CD4-positive, alpha-beta T cell (primary cell): ENCODE measurements around the gene TPBGL. TPM values are rescaled to one million over a fixed set of nuclear protein-coding genes. Genes with fewer than 3 reads are reported as not detected.

Experiments used
- ATAC-seq: fragments of 200-7000 bp; cut with Tn5 transposase; one replicate; pipeline ENCODE4 v1.10.0; 2022; ENCODE audit warnings: mild to moderate bottlenecking; ENCODE audit not compliant: poor library complexity
- CTCF ChIA-PET: fragments of 350-600 bp; sonication (Branson Sonifier 250); formaldehyde crosslinking; loops from one replicate; lab custom pipeline; 2021; ENCODE audit warnings: antibody characterized with exemption, inconsistent platforms; lab: Charles Lee
- POLR2A ChIA-PET: fragments of 350-600 bp; sonication (Branson Sonifier 250); formaldehyde crosslinking; loops from one replicate; lab custom pipeline; 2021; ENCODE audit warnings: antibody characterized with exemption, inconsistent platforms; lab: Charles Lee
- DNase-seq, 14 experiments: peaks; one replicate each; pipeline ENCODE4 v3.0.0-alpha.2; 2013 to 2020; ENCODE audit warnings: mixed read lengths in 2 of 14
- H3K27ac ChIP-seq, 2 donors: one replicate each; pipeline versions ENCODE4 v1.5.1 to v1.7.0; 2013; ENCODE audit warnings: low read length in 2 of 2, low read depth in 1 of 2, mild to moderate bottlenecking in 1 of 2
- H3K27me3 ChIP-seq, 2 experiments: 1 replicate in 1 of 2; 2 replicates in 1 of 2; pipeline versions ENCODE4 v1.6.1 to v1.7.0; 2013; ENCODE audit warnings: low read length in 2 of 2, control low read depth in 1 of 2, mild to moderate bottlenecking in 1 of 2, moderate library complexity in 1 of 2; ENCODE audit not compliant: insufficient read depth in 2 of 2, control insufficient read depth in 1 of 2
- H3K36me3 ChIP-seq: one replicate; pipeline ENCODE4 v1.6.1; 2013; ENCODE audit warnings: low read length, control low read depth; ENCODE audit not compliant: insufficient read depth
- H3K4me1 ChIP-seq: one replicate; pipeline ENCODE4 v1.6.1; 2013; ENCODE audit warnings: low read length, control low read depth; ENCODE audit not compliant: insufficient read depth
- H3K4me3 ChIP-seq: one replicate; pipeline ENCODE4 v1.5.1; 2013; ENCODE audit warnings: mild to moderate bottlenecking, low read length, moderate library complexity
- H3K9me3 ChIP-seq, 2 experiments: 1 replicate in 1 of 2; 2 replicates in 1 of 2; pipeline versions ENCODE4 v1.6.1 to v1.7.0; 2013; ENCODE audit warnings: low read length in 2 of 2, mild to moderate bottlenecking in 2 of 2, control low read depth in 1 of 2, moderate library complexity in 1 of 2; ENCODE audit not compliant: control insufficient read depth in 1 of 2, insufficient read depth in 1 of 2
- H3K27ac Mint-ChIP-seq: one replicate; pipeline ENCODE4 v1.8.0; 2020; ENCODE audit warnings: mixed read lengths
- H3K27me3 Mint-ChIP-seq: one replicate; pipeline ENCODE4 v1.8.0; 2021; ENCODE audit warnings: mixed read lengths
- H3K36me3 Mint-ChIP-seq: one replicate; pipeline ENCODE4 v1.8.0; 2021; ENCODE audit warnings: low read depth, mixed read lengths
- H3K4me1 Mint-ChIP-seq: one replicate; pipeline ENCODE4 v1.8.0; 2021; ENCODE audit warnings: low read depth, mixed read lengths
- H3K4me3 Mint-ChIP-seq: one replicate; pipeline ENCODE4 v1.8.0; 2020; ENCODE audit warnings: mild to moderate bottlenecking, mixed read lengths
- H3K9me3 Mint-ChIP-seq: one replicate; pipeline ENCODE4 v1.8.0; 2020; ENCODE audit warnings: mixed read lengths
- intact Hi-C, 2 experiments: fragments of 100-400 bp; cut with DNase I in 1 of 2; cut with micrococcal nuclease in 1 of 2; formaldehyde crosslinking; loops; one replicate each; pipeline versions ENCODE4 v1.15.1 to v1.9.0; 2023 to 2025; cut with DNase I, micrococcal nuclease
- polyA plus RNA-seq, 2 donors: library from polyadenylated mRNA; unstranded; fragments of 120-200 nt; gene quantifications; one replicate each; pipeline ENCODE4 v1.2.1, GENCODE V29; 2013
- total RNA-seq, 174 experiments: library from RNA in 2 of 174; stranded (reverse) in 2 of 174; gene quantifications; one replicate each; pipeline ENCODE4 v1.2.3 and lab custom pipeline; 2021 to 2026
- TF ChIP-seq, protein P1 (sequence below): fragments of 200-600 bp; IDR thresholded peaks from one replicate; pipeline ENCODE4 v1.8.0; 2022; ENCODE audit warnings: antibody characterized with exemption, mild to moderate bottlenecking

TPBGL gene, protein sequence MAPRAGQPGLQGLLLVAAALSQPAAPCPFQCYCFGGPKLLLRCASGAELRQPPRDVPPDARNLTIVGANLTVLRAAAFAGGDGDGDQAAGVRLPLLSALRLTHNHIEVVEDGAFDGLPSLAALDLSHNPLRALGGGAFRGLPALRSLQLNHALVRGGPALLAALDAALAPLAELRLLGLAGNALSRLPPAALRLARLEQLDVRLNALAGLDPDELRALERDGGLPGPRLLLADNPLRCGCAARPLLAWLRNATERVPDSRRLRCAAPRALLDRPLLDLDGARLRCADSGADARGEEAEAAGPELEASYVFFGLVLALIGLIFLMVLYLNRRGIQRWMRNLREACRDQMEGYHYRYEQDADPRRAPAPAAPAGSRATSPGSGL
- total RNA-seq = under 1 TPM; 0.78 to 0.80 TPM
- 0.10 TPM for polyA plus RNA-seq (2013, experiment 1 of 2)
- 0.19 TPM for polyA plus RNA-seq (2013, experiment 2 of 2)
- total RNA-seq (lab: John Stamatoyannopoulos, UW) = 0 to 0.55 (median 0.06) reads per million in 172 experiments

DNA sequence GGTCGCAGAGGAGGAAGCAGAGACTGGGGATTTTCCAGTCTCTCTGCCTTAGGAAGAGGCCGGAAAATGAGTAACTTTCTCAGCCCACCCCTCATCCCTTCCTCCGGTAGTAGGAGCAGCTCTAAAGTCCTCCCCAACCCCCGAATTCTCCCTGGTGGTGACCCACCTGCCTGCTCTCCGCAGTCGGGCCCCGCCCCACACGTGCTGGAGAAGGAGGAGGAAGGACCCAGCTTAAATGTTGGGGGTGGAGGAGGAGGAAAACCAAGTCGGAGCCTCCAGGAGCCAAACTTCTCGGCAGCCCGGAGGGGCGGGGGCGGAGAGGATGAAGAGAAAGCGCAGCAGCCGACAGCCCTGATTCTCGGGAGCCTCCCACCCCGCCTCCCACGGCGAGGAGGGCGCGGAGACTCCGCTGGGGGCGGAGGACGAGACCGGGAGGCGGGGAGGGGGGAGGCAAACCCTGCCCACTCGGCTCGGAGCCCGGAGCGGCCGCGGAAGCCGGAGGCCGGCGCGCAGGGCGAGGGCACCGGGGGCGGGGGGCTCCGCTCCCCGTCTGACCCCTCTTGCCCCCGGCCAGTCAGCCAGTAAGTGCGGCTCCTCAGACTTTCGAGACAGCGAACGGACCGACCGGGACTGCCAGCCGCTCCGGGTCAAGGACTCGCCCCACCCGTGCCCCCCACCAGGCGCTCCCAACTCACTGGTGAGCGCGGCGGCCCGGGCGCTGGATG lies at the start of gene TPBGL:
TSS of gene TPBGL (plus strand) at position 464 of the 725 bp plus-strand sequence. CDS start 276 bp downstream, outside the sequence.
- DNase-seq (peak in 4 of 14 experiments; percentile 5 to 43 (median 16)), ATAC-seq (no peak)
- Mint-ChIP-seq H3K9me3 (no peaks in the 10 kb centered on the region), H3K27me3 (peaks cover 70% of the 10 kb centered on the region), H3K36me3 (no peaks in the 10 kb centered on the region), H3K27ac (no peak within 1 kb of the TSS), H3K4me3 (peak within 1 kb of the TSS; percentile 67), H3K4me1 (peaks cover 5% of the 10 kb centered on the region)
- ChIA-PET POLR2A (interaction anchor here (0.9 to 2.5 kb wide), 7 partner anchors 9 to 252 kb away, joined by 3 to 19 read pairs (median 6); partner anchors contain the start of gene NEU3), CTCF (interaction anchor here (0.8 to 3.6 kb wide), 10 partner anchors 8 to 311 kb away, joined by 3 to 60 read pairs (median 5); no protein-coding TSS in a partner anchor)
- peaks cover 33% of the 10 kb centered on the region in 2 experiments for H3K27me3 ChIP-seq
- peak within 1 kb of the TSS; percentile 29 for H3K4me3 ChIP-seq
- H3K36me3 ChIP-seq = no peaks in the 10 kb centered on the region
- no peak within 1 kb of the TSS for H3K27ac ChIP-seq
- peaks cover 15% of the 10 kb centered on the region for H3K4me1 ChIP-seq
- H3K9me3 ChIP-seq = peaks cover 0 to 3% of the 10 kb centered on the region in 2 experiments
- intact Hi-C loops = no loop called here
- TF ChIP-seq, protein P1, sequence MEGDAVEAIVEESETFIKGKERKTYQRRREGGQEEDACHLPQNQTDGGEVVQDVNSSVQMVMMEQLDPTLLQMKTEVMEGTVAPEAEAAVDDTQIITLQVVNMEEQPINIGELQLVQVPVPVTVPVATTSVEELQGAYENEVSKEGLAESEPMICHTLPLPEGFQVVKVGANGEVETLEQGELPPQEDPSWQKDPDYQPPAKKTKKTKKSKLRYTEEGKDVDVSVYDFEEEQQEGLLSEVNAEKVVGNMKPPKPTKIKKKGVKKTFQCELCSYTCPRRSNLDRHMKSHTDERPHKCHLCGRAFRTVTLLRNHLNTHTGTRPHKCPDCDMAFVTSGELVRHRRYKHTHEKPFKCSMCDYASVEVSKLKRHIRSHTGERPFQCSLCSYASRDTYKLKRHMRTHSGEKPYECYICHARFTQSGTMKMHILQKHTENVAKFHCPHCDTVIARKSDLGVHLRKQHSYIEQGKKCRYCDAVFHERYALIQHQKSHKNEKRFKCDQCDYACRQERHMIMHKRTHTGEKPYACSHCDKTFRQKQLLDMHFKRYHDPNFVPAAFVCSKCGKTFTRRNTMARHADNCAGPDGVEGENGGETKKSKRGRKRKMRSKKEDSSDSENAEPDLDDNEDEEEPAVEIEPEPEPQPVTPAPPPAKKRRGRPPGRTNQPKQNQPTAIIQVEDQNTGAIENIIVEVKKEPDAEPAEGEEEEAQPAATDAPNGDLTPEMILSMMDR = no peak

DNA sequence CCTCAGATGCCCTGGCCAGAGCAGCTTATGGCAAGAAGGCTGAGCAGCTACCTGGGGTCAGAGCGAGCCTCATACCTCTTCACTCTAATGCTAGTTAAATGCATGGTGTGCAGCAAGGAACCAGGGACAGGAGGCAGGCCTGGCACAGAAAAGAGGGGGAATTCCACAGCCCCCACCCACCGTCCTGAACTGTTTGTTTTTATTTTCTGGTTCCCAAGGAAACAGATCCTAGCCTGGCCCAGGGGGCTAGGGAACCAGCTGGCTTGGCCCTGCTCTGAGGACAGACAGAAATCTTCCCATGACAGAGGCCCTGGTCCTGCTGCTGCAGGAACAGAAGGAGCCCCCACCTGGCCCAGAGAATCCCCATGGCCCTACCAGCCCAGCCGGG lies 49.2 kb upstream of the TPBGL start:
- ATAC-seq = no peak

GRCh38 chr11:75193271-75193670 lies 47.3 kb upstream of the TPBGL start:
- intact Hi-C loops = no loop called here
- no peaks in the 10 kb centered on the region for H3K36me3 ChIP-seq
- no peak overlapping the region for H3K27ac Mint-ChIP-seq
- H3K27ac ChIP-seq = no peak overlapping the region
- peaks cover 0 to 2% of the 10 kb centered on the region in 2 experiments for H3K27me3 ChIP-seq
- no peak overlapping the region for H3K4me3 Mint-ChIP-seq
- ChIA-PET CTCF (interaction anchor here (1.9 kb wide), 1 partner anchor 12 kb away, joined by 5 read pairs; no protein-coding TSS in a partner anchor), POLR2A (no interaction called here)
- no peaks in the 10 kb centered on the region for H3K9me3 ChIP-seq
- TF ChIP-seq, protein P1 = no peak
- H3K4me3 ChIP-seq = no peak overlapping the region
- H3K4me1 Mint-ChIP-seq = no peaks in the 10 kb centered on the region
- no peaks in the 10 kb centered on the region for H3K36me3 Mint-ChIP-seq
- no peaks in the 10 kb centered on the region for H3K9me3 Mint-ChIP-seq
- no peak for DNase-seq
- ATAC-seq = no peak
- no peaks in the 10 kb centered on the region for H3K4me1 ChIP-seq
- H3K27me3 Mint-ChIP-seq = no peaks in the 10 kb centered on the region

More for the DNA sequence above, 49.2 kb upstream of the TPBGL start:
- Mint-ChIP-seq H3K27me3 (peaks cover 5% of the 10 kb centered on the region), H3K36me3 (no peaks in the 10 kb centered on the region), H3K9me3 (no peaks in the 10 kb centered on the region), H3K27ac (no peak overlapping the region), H3K4me3 (no peak overlapping the region), H3K4me1 (no peaks in the 10 kb centered on the region)
- TF ChIP-seq, protein P1 = no peak
- intact Hi-C loops = no loop called here
- no peaks in the 10 kb centered on the region for H3K4me1 ChIP-seq
- POLR2A ChIA-PET = no interaction called here
- H3K27ac ChIP-seq = no peak overlapping the region
- H3K4me3 ChIP-seq = no peak overlapping the region
- H3K9me3 ChIP-seq = no peaks in the 10 kb centered on the region
- CTCF ChIA-PET = no interaction called here
- no peak for DNase-seq
- no peaks in the 10 kb centered on the region for H3K36me3 ChIP-seq
- no peaks in the 10 kb centered on the region for H3K27me3 ChIP-seq
